Karpas-422 (cell line): ENCODE measurements around the gene SMTNL2. TPM values are rescaled to one million over a fixed set of nuclear protein-coding genes. Genes with fewer than 3 reads are reported as not detected.
"Not testable (repeated sequence)": the region's sequence is repeated elsewhere in the genome, so short reads cannot be mapped to it uniquely, and the experiment has no call there.

ENCODE experiments used
- DNase-seq: peaks from one replicate; pipeline ENCODE4 v3.0.0-alpha.2; 2015
- H2AFZ ChIP-seq: fragments of 200-600 bp; sonication (generic); 2 replicates; pipeline ENCODE4 v1.6.1; 2014; ENCODE audit warnings: antibody characterized with exemption, low read length, mixed read lengths
- H3K27ac ChIP-seq: fragments of 200-600 bp; sonication (generic); 2 replicates; pipeline ENCODE4 v1.5.1; 2014; ENCODE audit warnings: mild to moderate bottlenecking, low read length, moderate library complexity
- H3K27me3 ChIP-seq: fragments of 200-600 bp; sonication (generic); 2 replicates; pipeline ENCODE4 v1.6.1; 2014; ENCODE audit warnings: low read length, mixed read lengths
- H3K36me3 ChIP-seq: fragments of 200-600 bp; sonication (generic); 2 replicates; pipeline ENCODE4 v1.6.1; 2014; ENCODE audit warnings: low read length, mixed read lengths; ENCODE audit not compliant: insufficient read depth
- H3K4me1 ChIP-seq: fragments of 200-600 bp; sonication (generic); 2 replicates; pipeline ENCODE4 v1.6.1; 2014; ENCODE audit warnings: mild to moderate bottlenecking, low read length, mixed read lengths
- H3K4me2 ChIP-seq: fragments of 200-600 bp; sonication (generic); 2 replicates; pipeline ENCODE4 v1.6.1; 2014; ENCODE audit warnings: low read length, low read depth, mild to moderate bottlenecking; ENCODE audit not compliant: poor library complexity, severe bottlenecking
- H3K4me3 ChIP-seq: fragments of 200-600 bp; sonication (generic); 2 replicates; pipeline ENCODE4 v1.5.1; 2014; ENCODE audit warnings: mild to moderate bottlenecking, antibody characterized with exemption, low read length, mixed read lengths
- H3K79me2 ChIP-seq: fragments of 200-600 bp; sonication (generic); 2 replicates; pipeline ENCODE4 v1.6.1; 2014; ENCODE audit warnings: mild to moderate bottlenecking, low read length, mixed read lengths
- H3K9ac ChIP-seq: fragments of 200-600 bp; sonication (generic); 2 replicates; pipeline ENCODE4 v1.6.0; 2014; ENCODE audit warnings: low read length
- H3K9me2 ChIP-seq: fragments of 200-600 bp; sonication (generic), shearing (Covaris generic); replicated peaks from 2 replicates; pipeline ENCODE4 v1.6.0; 2014; ENCODE audit warnings: mild to moderate bottlenecking, low read length, moderate library complexity; ENCODE audit not compliant: insufficient read depth
- H3K9me3 ChIP-seq: fragments of 300-700, 200-600 bp; sonication (generic); 2 replicates; pipeline ENCODE4 v1.6.1; 2014; ENCODE audit warnings: low read length, mixed read lengths
- H4K20me1 ChIP-seq: fragments of 200-600 bp; sonication (generic); 2 replicates; pipeline ENCODE4 v1.6.1; 2014; ENCODE audit warnings: mild to moderate bottlenecking, antibody characterized with exemption, low read length, low read depth; ENCODE audit not compliant: insufficient read depth
- total RNA-seq: library from RNA; depleted of rRNA; stranded (reverse); fragments of >200 nt; shearing (Covaris generic); gene quantifications from 2 replicates; pipeline ENCODE4 v1.2.3, GENCODE V29; 2014; ENCODE audit warnings: low replicate concordance

The SMTNL2 gene
- total RNA-seq, 1 experiment from 2014 or later, result 0.45 TPM

DNA sequence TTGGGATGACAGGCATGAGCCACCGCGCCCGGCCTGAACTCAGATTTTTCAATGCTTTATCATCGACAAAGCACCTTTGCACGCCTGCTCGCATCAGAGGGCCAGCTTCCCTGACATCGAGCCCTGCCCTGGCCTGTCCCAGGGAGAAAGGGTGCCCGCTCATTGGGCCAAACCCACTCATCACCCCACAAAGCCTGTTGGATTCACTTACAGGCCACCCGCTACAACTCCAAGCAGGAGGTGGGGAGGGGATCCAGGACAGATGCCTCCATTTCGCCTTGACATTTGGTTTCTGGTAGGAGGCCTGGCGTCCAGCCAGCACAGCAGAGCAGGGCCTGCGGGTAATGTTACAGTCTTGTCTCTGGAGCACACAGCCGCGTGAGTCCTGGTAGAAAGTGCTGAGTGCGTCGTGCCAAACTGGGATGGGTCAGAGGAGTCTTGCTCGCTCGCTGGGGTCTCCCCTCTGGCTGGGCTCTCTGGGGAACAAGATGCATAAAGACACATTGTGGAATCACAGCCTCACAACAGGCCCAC lies 19.8 kb downstream of the SMTNL2 start:
- Histone ChIP-seq H3K4me3 (no peak overlapping the region), H3K27me3 (no peaks in the 10 kb centered on the region), H3K36me3 (no peaks in the 10 kb centered on the region), H3K4me2 (no peak overlapping the region), H3K9me3 (no peaks in the 10 kb centered on the region), H3K79me2 (no peaks in the 10 kb centered on the region), H3K4me1 (peaks cover 10% of the 10 kb centered on the region), H3K9ac (no peak overlapping the region), H4K20me1 (no peaks in the 10 kb centered on the region), H2AFZ (no peak overlapping the region), H3K9me2 (no peaks in the 10 kb centered on the region), H3K27ac (no peak overlapping the region)
- no peak for DNase-seq

DNA sequence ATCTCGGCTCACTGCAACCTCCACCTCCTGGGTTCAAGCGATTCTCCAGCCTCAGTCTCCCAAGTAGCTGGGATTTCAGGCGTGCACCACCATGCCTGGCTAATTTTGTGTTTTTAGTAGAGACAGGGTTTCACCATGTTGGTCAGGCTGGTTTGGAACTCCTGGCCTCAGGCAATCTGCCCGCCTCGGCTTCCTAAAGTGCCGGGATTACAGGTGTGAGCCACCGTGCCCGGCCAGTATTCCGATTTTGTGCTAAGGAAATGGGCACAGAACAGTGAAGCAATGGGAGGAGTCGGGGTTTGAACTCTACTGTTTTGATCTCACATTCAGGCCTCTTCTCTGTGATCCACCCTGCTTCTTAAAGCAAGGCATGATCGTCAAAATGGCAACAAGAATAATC lies 20.4 kb downstream of the SMTNL2 start:
- H3K9ac ChIP-seq, H3K9me2 ChIP-seq, H3K9me3 ChIP-seq, H3K4me2 ChIP-seq, H4K20me1 ChIP-seq, H3K27me3 ChIP-seq, H2AFZ ChIP-seq, H3K79me2 ChIP-seq, H3K36me3 ChIP-seq, DNase-seq, H3K4me3 ChIP-seq, H3K27ac ChIP-seq: not testable (repeated sequence)
- H3K4me1 ChIP-seq, result peaks cover 10% of the 10 kb centered on the region

DNA sequence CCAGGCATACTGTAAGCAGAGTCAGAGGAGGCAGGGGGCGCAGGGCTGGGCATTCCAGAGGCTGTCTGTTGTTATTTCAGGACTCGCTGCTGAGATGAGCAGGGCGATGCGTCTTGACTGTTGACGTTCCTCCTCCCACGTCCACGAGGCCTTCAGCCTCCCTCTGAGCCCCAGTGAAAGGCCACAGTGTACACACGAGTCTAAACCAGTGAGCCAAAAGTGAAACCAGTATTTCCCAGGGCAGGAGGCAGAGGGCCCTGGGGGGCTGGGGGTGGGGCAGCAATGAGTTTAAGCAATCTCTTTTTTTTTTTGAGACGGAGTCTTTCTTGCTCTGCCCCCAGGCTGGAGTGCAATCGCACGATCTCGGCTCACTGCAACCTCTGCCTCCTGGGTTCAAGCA lies 21.5 kb downstream of the SMTNL2 start:
- H3K36me3 ChIP-seq, result no peaks in the 10 kb centered on the region
- no peaks in the 10 kb centered on the region for H3K9me3 ChIP-seq
- H2AFZ ChIP-seq, result no peak overlapping the region
- H3K4me3 ChIP-seq, result peak overlapping the region; percentile 18
- H3K9me2 ChIP-seq, result no peaks in the 10 kb centered on the region
- no peak overlapping the region for H3K27ac ChIP-seq
- DNase-seq, result no peak
- H4K20me1 ChIP-seq, result no peaks in the 10 kb centered on the region
- no peaks in the 10 kb centered on the region for H3K27me3 ChIP-seq
- peak overlapping the region; percentile 26; the same call in 1 of the 2 replicates for H3K9ac ChIP-seq
- peak overlapping the region; percentile 52 for H3K4me2 ChIP-seq
- peaks cover 10% of the 10 kb centered on the region for H3K4me1 ChIP-seq
- H3K79me2 ChIP-seq, result no peaks in the 10 kb centered on the region

DNA sequence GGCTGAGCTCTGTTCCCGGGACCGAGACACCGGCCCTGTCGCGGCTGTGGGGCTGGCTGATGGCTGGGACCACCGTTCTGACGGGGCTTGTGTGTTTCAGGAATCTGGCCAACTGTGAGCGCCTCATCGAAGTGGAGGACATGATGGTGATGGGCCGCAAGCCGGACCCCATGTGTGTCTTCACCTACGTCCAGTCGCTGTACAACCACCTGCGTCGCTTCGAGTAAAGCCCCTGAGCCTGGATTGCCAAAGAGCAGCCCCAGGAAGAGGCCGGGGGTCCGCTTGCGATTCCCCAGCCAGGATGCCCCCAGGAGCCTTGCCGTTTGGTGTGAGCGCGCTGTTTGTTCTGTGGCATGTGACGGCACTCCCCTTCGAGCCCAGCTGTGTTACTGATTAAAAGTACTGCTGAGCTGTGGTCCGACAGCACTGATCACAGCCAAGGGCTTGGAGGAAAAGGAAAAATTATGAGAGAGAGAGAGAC lies 23.0 kb downstream of the SMTNL2 start:
- Histone ChIP-seq H3K79me2 (no peaks in the 10 kb centered on the region), H2AFZ (no peak overlapping the region), H3K27ac (no peak overlapping the region), H3K4me2 (no peak overlapping the region), H3K4me3 (no peak overlapping the region), H3K9me3 (no peaks in the 10 kb centered on the region), H3K36me3 (no peaks in the 10 kb centered on the region), H3K27me3 (no peaks in the 10 kb centered on the region), H3K9ac (no peak overlapping the region), H3K9me2 (no peaks in the 10 kb centered on the region), H3K4me1 (peaks cover 10% of the 10 kb centered on the region), H4K20me1 (no peaks in the 10 kb centered on the region)
- DNase-seq, result no peak

DNA sequence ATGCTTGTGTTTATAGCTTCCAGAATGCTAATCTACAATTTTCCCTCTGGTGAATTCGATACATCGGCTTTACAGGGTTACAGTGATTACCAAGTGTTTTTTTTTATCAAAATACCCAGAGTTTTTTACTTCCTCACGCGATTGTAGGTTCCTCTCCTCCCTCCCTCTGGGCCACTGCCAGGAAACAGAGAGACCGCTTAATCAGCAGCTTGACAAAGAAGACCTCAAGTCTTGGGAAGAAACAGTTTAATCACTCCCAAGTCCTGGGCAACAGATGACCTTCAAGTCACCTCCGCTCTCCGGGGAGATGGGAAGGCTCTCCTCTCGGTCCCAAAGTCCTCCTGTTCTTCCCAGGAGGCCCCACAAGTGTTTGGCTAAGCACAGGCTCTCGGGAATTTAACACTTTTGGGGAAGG lies 23.5 kb downstream of the SMTNL2 start:
- H3K36me3 ChIP-seq, result no peaks in the 10 kb centered on the region

DNA sequence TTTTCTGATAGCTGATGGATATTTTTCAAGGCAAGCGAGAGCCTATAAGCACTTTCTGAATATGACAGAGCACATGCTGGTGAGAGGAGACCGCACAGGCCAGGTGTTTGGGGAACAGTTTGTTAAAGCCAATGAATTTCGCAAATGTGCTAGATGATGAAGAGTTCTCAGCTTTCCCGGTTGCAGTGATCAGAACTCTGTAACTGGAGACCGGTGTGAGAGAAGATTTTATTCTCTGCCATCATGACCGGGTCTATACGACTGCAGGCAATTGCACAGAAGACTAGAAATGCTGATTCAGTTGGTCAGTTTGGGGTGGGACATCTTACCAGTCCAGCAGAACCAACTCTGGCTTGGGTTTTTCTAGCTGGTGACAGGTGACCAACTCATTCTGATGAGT lies 25.4 kb downstream of the SMTNL2 start:
- no peak overlapping the region for H3K4me2 ChIP-seq
- H3K9ac ChIP-seq, result no peak overlapping the region

More for the DNA sequence above, 23.5 kb downstream of the SMTNL2 start:
- H3K4me1 ChIP-seq, result peaks cover 10% of the 10 kb centered on the region
- H4K20me1 ChIP-seq, result no peaks in the 10 kb centered on the region
- H3K27me3 ChIP-seq, result no peaks in the 10 kb centered on the region
- no peak overlapping the region for H3K27ac ChIP-seq
- H3K4me2 ChIP-seq, result no peak overlapping the region
- H3K9ac ChIP-seq, result no peak overlapping the region
- H3K4me3 ChIP-seq, result no peak overlapping the region
- H3K9me3 ChIP-seq, result no peaks in the 10 kb centered on the region
- no peaks in the 10 kb centered on the region for H3K79me2 ChIP-seq
- no peak overlapping the region for H2AFZ ChIP-seq
- H3K9me2 ChIP-seq, result no peaks in the 10 kb centered on the region
- no peak for DNase-seq

DNA sequence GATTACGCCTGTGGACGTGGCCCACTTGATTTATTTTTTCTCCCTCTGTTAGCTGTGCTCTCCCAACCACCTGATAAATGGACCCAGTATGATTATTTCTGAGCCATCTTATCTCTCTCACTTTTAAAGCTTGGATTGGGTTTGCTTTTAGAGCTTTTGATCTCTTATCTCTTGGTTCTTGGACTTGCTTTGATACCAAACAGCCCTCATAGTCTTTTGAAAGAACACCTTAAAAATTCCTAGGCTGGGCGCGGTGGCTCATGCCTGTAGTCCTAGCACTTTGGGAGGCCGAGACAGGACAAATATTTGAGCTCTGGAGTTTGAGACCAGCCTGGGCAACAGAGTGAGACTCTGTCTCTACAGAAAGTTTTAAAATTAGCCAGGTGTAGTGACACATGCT lies 25.8 kb downstream of the SMTNL2 start:
- Histone ChIP-seq H3K9me2 (no peaks in the 10 kb centered on the region), H3K27me3 (no peaks in the 10 kb centered on the region), H2AFZ (no peak overlapping the region), H3K4me2 (no peak overlapping the region), H3K36me3 (no peaks in the 10 kb centered on the region), H3K27ac (no peak overlapping the region), H3K9ac (no peak overlapping the region), H3K79me2 (no peaks in the 10 kb centered on the region), H3K9me3 (no peaks in the 10 kb centered on the region), H3K4me1 (peaks cover 8% of the 10 kb centered on the region), H4K20me1 (no peaks in the 10 kb centered on the region), H3K4me3 (no peak overlapping the region)
- DNase-seq, result no peak

More for the DNA sequence above, 25.4 kb downstream of the SMTNL2 start:
- H3K36me3 ChIP-seq, result no peaks in the 10 kb centered on the region
- no peaks in the 10 kb centered on the region for H4K20me1 ChIP-seq
- H3K27ac ChIP-seq, result no peak overlapping the region
- no peak overlapping the region for H3K4me3 ChIP-seq
- peaks cover 10% of the 10 kb centered on the region for H3K4me1 ChIP-seq
- no peak for DNase-seq
- no peaks in the 10 kb centered on the region for H3K9me3 ChIP-seq
- no peak overlapping the region for H2AFZ ChIP-seq
- H3K27me3 ChIP-seq, result no peaks in the 10 kb centered on the region
- no peaks in the 10 kb centered on the region for H3K9me2 ChIP-seq
- no peaks in the 10 kb centered on the region for H3K79me2 ChIP-seq

DNA sequence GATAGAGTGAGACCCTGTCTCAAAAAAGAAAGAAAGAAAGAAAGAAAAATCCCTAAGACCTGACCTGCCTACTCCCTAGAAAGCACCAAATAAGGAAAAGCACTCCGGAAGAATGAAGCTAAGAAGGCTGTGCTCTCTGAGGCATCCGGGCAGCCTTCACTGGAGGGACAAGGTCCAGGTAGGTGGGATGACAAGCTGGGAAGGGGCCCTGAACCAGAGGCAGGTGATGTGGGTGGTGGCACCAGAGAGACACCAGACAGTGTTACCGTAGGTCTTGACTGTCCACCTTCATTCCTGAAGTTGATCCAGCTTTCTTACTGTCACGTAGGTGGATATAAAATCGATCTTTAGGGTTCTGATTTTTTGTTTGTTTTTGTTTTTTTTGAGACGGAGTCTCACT lies 26.3 kb downstream of the SMTNL2 start:
- Histone ChIP-seq H3K9ac (no peak overlapping the region), H3K4me2 (no peak overlapping the region), H3K4me3 (no peak overlapping the region), H4K20me1 (no peaks in the 10 kb centered on the region), H3K9me2 (no peaks in the 10 kb centered on the region), H3K4me1 (peaks cover 3% of the 10 kb centered on the region), H3K36me3 (no peaks in the 10 kb centered on the region), H3K27me3 (no peaks in the 10 kb centered on the region), H3K79me2 (no peaks in the 10 kb centered on the region), H3K27ac (no peak overlapping the region), H2AFZ (no peak overlapping the region), H3K9me3 (no peaks in the 10 kb centered on the region)
- DNase-seq, result no peak
